ENCODE results near the gene WWOX.

WWOX gene

GRCh38 chr16:78130083-78130608 is 30.7 kb downstream of the WWOX start:
- TF ChIP-seq CTCF (IDR thresholded peaks at IDR 0.05; ENCODE audit: insufficient read depth, low read length, missing control alignments), result no peak
- CTCF ChIA-PET, result no interaction called here

DNA sequence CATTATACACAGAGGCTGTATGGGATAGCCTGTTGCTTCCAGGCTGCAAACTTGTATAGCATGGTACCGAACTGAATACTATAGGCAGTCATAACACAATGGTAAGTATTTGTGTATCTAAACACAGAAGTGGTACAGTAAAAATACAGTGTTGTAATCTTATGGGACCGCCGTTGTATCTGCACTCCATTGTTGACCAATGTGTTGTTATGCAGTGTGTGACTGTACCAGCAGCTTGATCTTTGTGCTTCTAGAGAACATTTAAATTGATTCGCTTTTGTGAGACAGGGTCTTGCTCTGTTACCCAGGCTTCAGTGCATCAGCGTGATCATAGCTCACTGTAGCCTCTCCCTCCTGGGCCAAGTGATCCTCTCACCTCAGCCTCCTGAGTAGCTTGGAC is 31.5 kb downstream of the WWOX start:
- no peak for DNase-seq (ENCODE audit: low read depth, low spot score)
- H3K4me3 ChIP-seq (ENCODE audit: low read depth, low read length), result no peak overlapping the region
- POLR2A ChIA-PET, result no interaction called here
- no peak for TF ChIP-seq CTCF (IDR thresholded peaks at IDR 0.05; ENCODE audit: insufficient read depth, low read length, missing control alignments)
- CTCF ChIA-PET, result no interaction called here

More at GRCh38 chr16:78130083-78130608, 30.7 kb downstream of the WWOX start:
- no peak overlapping the region for H3K4me3 ChIP-seq (ENCODE audit: low read depth, low read length)
- POLR2A ChIA-PET, result no interaction called here
- DNase-seq (ENCODE audit: low read depth, low spot score), result no peak

DNA sequence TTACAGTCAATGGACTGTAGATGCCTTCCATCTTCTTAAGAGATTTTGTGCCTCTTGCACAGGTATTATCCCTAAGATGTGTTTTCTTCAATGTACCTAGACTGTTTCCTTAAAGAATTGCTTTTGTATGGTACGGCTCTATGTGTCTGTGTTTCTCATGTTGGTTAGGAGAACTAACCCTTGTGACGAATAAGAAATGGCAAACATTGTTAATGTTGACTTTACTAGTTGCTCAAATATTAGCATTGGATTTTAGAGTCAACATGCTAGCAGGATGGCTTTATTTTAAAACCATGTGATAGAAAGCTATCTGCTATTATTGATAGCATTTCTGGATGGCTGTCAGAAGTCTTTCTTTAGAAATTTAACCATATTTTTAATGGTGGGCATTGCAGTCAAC is 34.5 kb downstream of the WWOX start:
- TF ChIP-seq CTCF (IDR thresholded peaks at IDR 0.05; ENCODE audit: insufficient read depth, low read length, missing control alignments), result no peak
- CTCF ChIA-PET, result interaction anchor here (0.8 kb wide), 2 partner anchors 9 to 35 kb away, joined by 3 read pairs; partner anchors contain the start of gene WWOX
- H3K4me3 ChIP-seq (ENCODE audit: low read depth, low read length), result no peak overlapping the region
- POLR2A ChIA-PET, result no interaction called here
- no peak for DNase-seq (ENCODE audit: low read depth, low spot score)

- no peak for TF ChIP-seq CTCF (IDR thresholded peaks at IDR 0.05; ENCODE audit: insufficient read depth, low read length, missing control alignments)
- DNase-seq (ENCODE audit: low read depth, low spot score), result no peak
- ChIA-PET POLR2A (no interaction called here), CTCF (interaction anchor here (0.8 to 1.3 kb wide), 2 partner anchors 11 to 36 kb away, joined by 3 to 5 read pairs; partner anchors contain the start of gene WWOX)
- H3K4me3 ChIP-seq (ENCODE audit: low read depth, low read length), result no peak overlapping the region
Measured at GRCh38 chr16:78134944-78135619, 35.6 kb downstream of the WWOX start.

DNA sequence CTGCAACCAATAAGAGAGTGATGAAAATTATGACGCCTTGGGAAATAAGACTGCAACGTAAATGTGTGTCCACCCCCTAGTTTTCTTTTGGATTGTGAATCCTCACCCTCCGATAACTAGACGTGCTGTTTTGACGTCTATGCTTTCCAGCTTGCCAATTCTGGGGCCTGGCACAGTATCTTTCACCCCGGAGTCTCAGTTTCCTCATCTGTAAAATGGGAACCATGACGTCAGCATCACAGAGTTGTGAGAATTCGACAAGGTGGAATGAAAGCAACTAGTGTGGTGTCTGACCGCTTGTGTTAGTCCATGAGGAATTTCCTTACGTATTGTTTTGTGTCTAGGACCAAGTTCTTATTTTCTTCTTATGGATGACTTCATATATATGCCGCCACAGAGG is 37.7 kb downstream of the WWOX start:
- no peak for DNase-seq (ENCODE audit: low read depth, low spot score)
- ChIA-PET POLR2A (no interaction called here), CTCF (interaction anchor here (1.0 kb wide), 1 partner anchor 13 kb away, joined by 3 read pairs; no protein-coding TSS in a partner anchor)
- H3K4me3 ChIP-seq (ENCODE audit: low read depth, low read length), result no peak overlapping the region
- TF ChIP-seq CTCF (IDR thresholded peaks at IDR 0.05; ENCODE audit: insufficient read depth, low read length, missing control alignments), result no peak

DNA sequence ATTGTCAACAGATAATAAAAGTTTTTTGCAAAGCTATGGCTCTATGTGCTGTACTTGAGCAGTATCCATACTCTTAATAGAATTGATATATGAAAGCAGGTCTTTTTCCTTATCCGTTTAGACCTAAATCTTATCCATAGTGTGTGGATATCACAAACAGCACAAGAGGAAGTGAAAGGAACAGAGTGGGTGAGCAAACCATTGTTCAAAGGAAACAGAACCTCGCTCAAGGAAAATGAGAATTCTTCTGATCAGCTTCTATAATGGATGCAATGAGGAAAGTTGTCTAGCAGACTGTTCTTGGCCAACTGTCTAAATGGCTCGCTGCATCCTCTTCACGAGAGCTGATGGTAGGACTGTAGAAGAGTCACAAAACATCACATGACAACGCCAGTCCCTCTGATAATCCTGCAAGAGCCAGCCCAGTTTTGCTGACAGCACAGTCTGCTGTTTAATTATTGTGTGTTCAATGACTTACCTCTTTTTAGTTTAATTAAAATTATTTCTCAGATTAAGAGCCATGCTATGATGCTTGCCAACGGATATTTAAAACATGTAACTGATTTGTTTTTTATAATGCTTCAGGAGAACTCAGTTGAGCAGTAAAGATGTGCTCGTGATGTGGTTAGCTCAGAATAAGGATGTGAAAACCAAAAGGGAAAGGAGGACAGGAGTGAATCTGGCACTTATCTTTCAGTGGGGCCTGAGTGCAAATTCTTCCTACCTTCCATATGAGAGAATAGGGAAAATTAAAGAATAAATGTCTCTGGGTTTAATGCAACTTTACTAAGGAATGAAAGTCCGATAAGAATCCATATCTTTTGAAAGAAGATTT is 38.5 kb downstream of the WWOX start:
- H3K4me3 ChIP-seq (ENCODE audit: low read depth, low read length), result no peak overlapping the region
- ChIA-PET CTCF (interaction anchor here (1.0 kb wide), 1 partner anchor 13 kb away, joined by 3 read pairs; no protein-coding TSS in a partner anchor), POLR2A (no interaction called here)
- TF ChIP-seq CTCF (IDR thresholded peaks at IDR 0.05; ENCODE audit: insufficient read depth, low read length, missing control alignments), result no peak
- no peak for DNase-seq (ENCODE audit: low read depth, low spot score)

All from AG04449 (cell line).